PC-9 (cell line): ENCODE measurements around the gene STARD10. TPM values are rescaled to one million over a fixed set of nuclear protein-coding genes. Genes with fewer than 3 reads are reported as not detected.

Experiments used
- BruUV-seq: library from RNA; stranded (reverse); fragments of 400-500 nt; replicated peaks from 2 replicates; lab custom pipeline; 2021; lab: Mats Ljungman, UMichigan
- CTCF ChIA-PET: fragments of 300-600 bp; sonication (Branson Sonifier 250); formaldehyde crosslinking; loops from one replicate; lab custom pipeline; 2022; ENCODE audit warnings: antibody characterized with exemption; lab: Charles Lee
- POLR2A ChIA-PET: fragments of 300-600 bp; sonication (Branson Sonifier 250); formaldehyde crosslinking; loops from one replicate; lab custom pipeline; 2022; ENCODE audit warnings: antibody characterized with exemption; ENCODE audit not compliant: unreplicated experiment; lab: Charles Lee
- DNase-seq, 2 experiments: peaks; one replicate each; pipeline versions ENCODE4 v3.0.0 to v3.0.0-alpha.2; 2015 to 2022; ENCODE audit warnings: mixed read lengths in 1 of 2
- H2AFZ ChIP-seq: fragments of 200-600 bp; sonication (generic); 2 replicates; pipeline ENCODE4 v1.8.1; 2017; ENCODE audit warnings: antibody characterized with exemption
- H3F3A ChIP-seq: fragments of 200-600 bp; sonication (generic); 2 replicates; pipeline ENCODE4 v1.8.1; 2017; ENCODE audit warnings: antibody characterized with exemption, mild to moderate bottlenecking, low read depth; ENCODE audit not compliant: insufficient read depth
- H3K27ac ChIP-seq: fragments of 200-600 bp; sonication (generic); 2 replicates; pipeline ENCODE4 v1.6.1; 2016; ENCODE audit warnings: mixed run types
- H3K27me3 ChIP-seq: fragments of 200-600 bp; sonication (generic); 2 replicates; pipeline ENCODE4 v1.6.1; 2016; ENCODE audit warnings: low read depth, mixed run types; ENCODE audit not compliant: insufficient read depth
- H3K36me3 ChIP-seq: fragments of 200-600 bp; sonication (generic); 2 replicates; pipeline ENCODE4 v1.6.1; 2016; ENCODE audit warnings: low read depth, mixed run types
- H3K4me1 ChIP-seq: fragments of 200-600 bp; sonication (generic); replicated peaks from 2 replicates; pipeline ENCODE4 v1.6.1; 2016; ENCODE audit warnings: mixed run types; ENCODE audit not compliant: insufficient read depth
- H3K4me2 ChIP-seq: fragments of 200-600 bp; sonication (generic); 2 replicates; pipeline ENCODE4 v1.6.1; 2017; ENCODE audit warnings: mixed run types
- H3K4me3 ChIP-seq: fragments of 200-600 bp; sonication (generic); 2 replicates; pipeline ENCODE4 v1.6.1; 2016; ENCODE audit warnings: mixed run types
- H3K79me2 ChIP-seq: fragments of 200-600 bp; sonication (generic); 2 replicates; pipeline ENCODE4 v1.6.1; 2017; ENCODE audit warnings: low read depth, mixed run types
- H3K9me2 ChIP-seq: fragments of 200-600 bp; sonication (generic); 2 replicates; pipeline ENCODE4 v1.8.1; 2017; ENCODE audit warnings: mild to moderate bottlenecking; ENCODE audit not compliant: insufficient read depth
- H3K9me3 ChIP-seq: fragments of 200-600 bp; sonication (generic); 2 replicates; pipeline ENCODE4 v1.8.1; 2016; ENCODE audit warnings: low read depth; ENCODE audit not compliant: insufficient read depth
- H4K20me1 ChIP-seq: fragments of 200-600 bp; sonication (generic); 2 replicates; pipeline ENCODE4 v1.8.1; 2017; ENCODE audit not compliant: insufficient read depth
- EZH2 ChIP-seq: fragments of 200-600 bp; sonication (generic); IDR thresholded peaks from 2 replicates; pipeline ENCODE4 v1.8.0; 2017; ENCODE audit warnings: antibody characterized with exemption, low read depth
- intact Hi-C: fragments of 100-400 bp; cut with micrococcal nuclease; formaldehyde crosslinking; loops from one replicate; pipeline ENCODE4 v1.10.0; 2022; ENCODE audit not compliant: unreplicated experiment
- total RNA-seq: library from RNA; stranded (reverse); gene quantifications from 2 replicates; pipeline ENCODE4 v1.2.3, GENCODE V29; 2021
- TF ChIP-seq, protein P1 (sequence below): fragments of 200-600 bp; sonication (generic); conservative IDR thresholded peaks from 2 replicates; pipeline ENCODE4 v1.6.1; 2017; ENCODE audit warnings: mixed run types, antibody characterized with exemption, mild to moderate bottlenecking, moderate library complexity

Gene STARD10
- total RNA-seq, 1 experiment from 2014 or later = 145 TPM

DNA sequence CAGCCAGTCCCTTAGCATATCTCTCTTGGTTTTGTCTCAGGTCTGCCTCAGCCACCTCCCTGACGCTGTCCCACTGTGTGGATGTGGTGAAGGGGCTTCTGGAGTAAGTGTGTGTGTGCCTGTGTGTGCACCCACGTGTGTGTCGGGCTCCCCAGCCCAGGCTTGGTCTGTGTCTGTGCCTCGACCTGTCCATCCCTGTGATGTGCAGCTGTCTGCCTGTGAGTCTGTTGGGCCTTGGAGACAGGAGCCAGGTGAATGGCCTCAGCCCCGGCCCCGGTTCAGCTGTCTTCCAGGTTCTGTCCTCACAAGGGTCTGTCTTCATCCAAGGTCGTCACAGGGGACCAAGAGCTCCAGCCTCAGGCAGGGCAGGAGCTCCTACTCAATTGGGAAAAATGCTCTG lies 30.2 kb upstream of the STARD10 start:
- Histone ChIP-seq H3K4me3 (no peak overlapping the region), H2AFZ (no peak overlapping the region), H3K36me3 (no peaks in the 10 kb centered on the region), H3K9me2 (no peaks in the 10 kb centered on the region), H3K27me3 (no peaks in the 10 kb centered on the region), H3F3A (peaks cover 6% of the 10 kb centered on the region), H4K20me1 (no peaks in the 10 kb centered on the region), H3K4me2 (no peak overlapping the region), H3K9me3 (no peaks in the 10 kb centered on the region), H3K27ac (no peak overlapping the region), H3K79me2 (no peaks in the 10 kb centered on the region), H3K4me1 (peaks cover 15% of the 10 kb centered on the region)
- ChIA-PET POLR2A (no interaction called here), CTCF (no interaction called here)
- TF ChIP-seq, protein P1, sequence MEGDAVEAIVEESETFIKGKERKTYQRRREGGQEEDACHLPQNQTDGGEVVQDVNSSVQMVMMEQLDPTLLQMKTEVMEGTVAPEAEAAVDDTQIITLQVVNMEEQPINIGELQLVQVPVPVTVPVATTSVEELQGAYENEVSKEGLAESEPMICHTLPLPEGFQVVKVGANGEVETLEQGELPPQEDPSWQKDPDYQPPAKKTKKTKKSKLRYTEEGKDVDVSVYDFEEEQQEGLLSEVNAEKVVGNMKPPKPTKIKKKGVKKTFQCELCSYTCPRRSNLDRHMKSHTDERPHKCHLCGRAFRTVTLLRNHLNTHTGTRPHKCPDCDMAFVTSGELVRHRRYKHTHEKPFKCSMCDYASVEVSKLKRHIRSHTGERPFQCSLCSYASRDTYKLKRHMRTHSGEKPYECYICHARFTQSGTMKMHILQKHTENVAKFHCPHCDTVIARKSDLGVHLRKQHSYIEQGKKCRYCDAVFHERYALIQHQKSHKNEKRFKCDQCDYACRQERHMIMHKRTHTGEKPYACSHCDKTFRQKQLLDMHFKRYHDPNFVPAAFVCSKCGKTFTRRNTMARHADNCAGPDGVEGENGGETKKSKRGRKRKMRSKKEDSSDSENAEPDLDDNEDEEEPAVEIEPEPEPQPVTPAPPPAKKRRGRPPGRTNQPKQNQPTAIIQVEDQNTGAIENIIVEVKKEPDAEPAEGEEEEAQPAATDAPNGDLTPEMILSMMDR = no peak
- TF ChIP-seq EZH2 = no peak
- DNase-seq = no peak
- intact Hi-C loops = no loop called here
- BruUV-seq = no TSS peak

DNA sequence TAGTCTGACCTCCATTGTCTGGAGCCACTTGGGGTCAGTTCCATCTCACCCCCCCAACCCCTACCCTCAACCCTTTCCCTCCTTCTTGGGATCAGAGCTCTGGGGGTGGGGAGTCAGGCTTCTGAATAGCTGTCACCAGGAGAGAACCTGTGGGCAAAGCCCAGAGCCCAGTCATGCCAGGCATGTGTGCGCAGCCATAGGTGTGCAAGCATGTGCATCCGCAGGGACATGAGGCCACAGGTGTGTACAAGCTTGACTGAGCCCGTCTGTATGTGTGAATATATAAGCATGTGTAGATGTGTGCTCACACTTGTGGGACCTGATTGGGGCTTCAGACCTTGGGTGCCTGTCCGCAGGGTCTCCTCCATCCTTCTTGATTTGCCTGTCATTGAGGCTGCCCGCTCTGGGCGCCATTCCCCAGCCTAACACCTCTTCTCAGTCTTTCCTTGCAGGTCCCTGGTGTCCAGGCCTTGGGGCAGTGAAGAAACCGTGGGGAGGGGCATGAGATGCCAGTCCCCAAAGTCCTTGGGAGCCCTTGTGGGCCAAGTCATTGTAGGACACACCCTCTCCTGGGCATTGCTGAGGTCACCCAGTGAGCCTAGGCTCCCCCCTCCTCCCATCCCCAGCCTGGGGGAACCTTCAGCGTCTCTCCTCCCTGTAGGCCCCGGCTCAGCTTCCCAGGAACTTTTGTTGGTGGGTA lies 29.4 kb upstream of the STARD10 start:
- no peaks in the 10 kb centered on the region for H3K9me3 ChIP-seq
- peaks cover 6% of the 10 kb centered on the region for H3F3A ChIP-seq
- no peaks in the 10 kb centered on the region for H3K79me2 ChIP-seq
- no peaks in the 10 kb centered on the region for H3K27me3 ChIP-seq
- no peak for DNase-seq
- H3K27ac ChIP-seq = no peak overlapping the region
- H2AFZ ChIP-seq = no peak overlapping the region
- no peak for TF ChIP-seq EZH2
- TF ChIP-seq, protein P1 = no peak
- no TSS peak for BruUV-seq
- ChIA-PET POLR2A (no interaction called here), CTCF (interaction anchor here (0.6 kb wide), 1 partner anchor 291 kb away, joined by 4 read pairs; no protein-coding TSS in a partner anchor)
- H3K4me1 ChIP-seq = peaks cover 15% of the 10 kb centered on the region
- no peak overlapping the region for H3K4me3 ChIP-seq
- H3K9me2 ChIP-seq = no peaks in the 10 kb centered on the region
- H3K36me3 ChIP-seq = no peaks in the 10 kb centered on the region
- H4K20me1 ChIP-seq = no peaks in the 10 kb centered on the region
- intact Hi-C loops = no loop called here
- H3K4me2 ChIP-seq = no peak overlapping the region

DNA sequence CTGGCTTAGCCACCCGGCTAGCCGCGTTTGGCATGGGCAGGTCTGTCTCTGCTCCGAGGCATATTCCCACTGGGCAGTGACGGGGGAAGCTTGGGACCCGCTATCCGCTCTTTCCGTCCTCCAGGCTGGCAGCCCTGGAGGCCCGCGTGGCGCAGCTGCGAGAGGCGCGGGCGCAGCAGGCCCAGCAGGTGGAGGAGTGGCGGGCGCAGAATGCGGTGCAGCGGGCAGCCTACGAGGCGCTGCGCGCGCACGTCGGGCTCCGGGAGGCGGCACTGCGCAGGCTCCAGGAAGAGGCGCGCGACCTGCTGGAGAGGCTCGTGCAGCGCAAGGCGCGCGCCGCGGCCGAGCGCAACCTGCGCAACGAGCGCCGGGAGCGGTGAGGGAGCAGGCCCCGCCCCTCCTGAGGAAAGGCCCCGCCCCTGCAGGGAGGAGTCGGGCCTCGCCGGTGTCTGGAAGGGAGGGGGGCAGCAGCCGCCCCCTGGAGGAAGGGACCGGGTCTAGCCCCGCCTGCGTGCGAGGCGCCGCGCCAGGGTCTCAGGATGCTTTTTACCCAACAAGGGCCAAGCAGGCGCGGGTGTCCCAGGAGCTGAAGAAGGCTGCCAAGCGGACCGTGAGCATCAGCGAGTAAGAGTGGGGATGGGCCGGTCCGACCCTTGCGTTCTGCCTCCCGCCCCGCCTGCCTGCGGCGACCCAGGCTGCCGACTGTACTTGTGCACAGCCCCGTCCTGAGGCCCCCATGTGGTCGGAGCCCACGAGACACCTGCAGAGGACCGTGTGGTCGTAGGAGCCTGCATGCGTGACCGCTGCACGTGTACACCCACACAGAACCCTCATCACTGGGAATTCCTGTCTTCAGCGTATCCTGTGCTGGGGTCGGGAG lies 28.3 kb upstream of the STARD10 start:
- Histone ChIP-seq H3K9me2 (no peaks in the 10 kb centered on the region), H3K4me3 (peak overlapping the region; percentile 57), H3K4me1 (peaks cover 11% of the 10 kb centered on the region), H3K27me3 (no peaks in the 10 kb centered on the region), H3K4me2 (peak overlapping the region; percentile 84), H2AFZ (peak overlapping the region; percentile 85), H4K20me1 (no peaks in the 10 kb centered on the region), H3K9me3 (no peaks in the 10 kb centered on the region), H3F3A (no peaks in the 10 kb centered on the region; the same call in none of the 2 replicates), H3K36me3 (no peaks in the 10 kb centered on the region), H3K79me2 (no peaks in the 10 kb centered on the region), H3K27ac (no peak overlapping the region)
- POLR2A ChIA-PET = interaction anchor here (0.7 kb wide), 1 partner anchor 28 kb away, joined by 3 read pairs; the partner anchor contains the start of gene STARD10
- no TSS peak for BruUV-seq
- intact Hi-C loops = no loop called here
- DNase-seq = peak; percentile 74 to 92
- CTCF ChIA-PET = interaction anchor here (0.6 to 1.4 kb wide), 2 partner anchors 100 to 292 kb away, joined by 4 read pairs; no protein-coding TSS in a partner anchor
- TF ChIP-seq, protein P1 = 0 out of 2 replicates have a peak, but pooled peaks have one; percentile 23
- no peak for TF ChIP-seq EZH2
